Measurements from ENCODE around the gene GRIK2. TPM values are rescaled to one million over a fixed set of nuclear protein-coding genes. Genes with fewer than 3 reads are reported as not detected.
"Not testable (repeated sequence)": the region's sequence is repeated elsewhere in the genome, so short reads cannot be mapped to it uniquely, and the experiment has no call there.

Gene GRIK2
- not detected for total RNA-seq

DNA sequence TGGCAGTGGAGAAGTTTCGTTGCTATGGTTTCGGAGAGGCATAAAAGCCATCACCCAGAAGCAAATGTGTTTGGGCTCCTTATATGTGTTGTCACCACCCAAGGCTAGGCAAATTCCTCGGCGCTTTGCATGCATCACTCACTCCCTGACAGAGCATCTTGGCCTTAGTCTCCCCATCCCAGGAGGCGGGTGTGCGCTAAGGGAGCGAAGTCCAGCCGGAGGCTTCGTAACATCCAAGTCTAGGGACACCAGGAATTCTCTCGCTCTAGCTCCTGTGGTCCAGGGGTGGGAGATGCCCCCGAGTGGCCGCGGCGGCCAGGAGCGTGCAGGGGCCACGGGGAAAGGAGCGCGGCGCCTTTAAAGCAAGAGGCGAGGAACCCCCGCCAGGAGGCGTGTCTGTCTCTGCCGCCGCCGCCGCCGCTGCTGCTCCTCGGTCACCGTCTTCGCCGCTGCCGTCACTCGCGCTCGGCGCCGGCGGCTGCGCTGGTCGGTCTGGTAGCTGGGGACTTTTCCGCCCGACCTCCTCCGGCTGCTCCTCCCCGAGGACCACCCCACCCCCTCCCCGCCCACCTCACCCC is at the start of gene GRIK2:
TSS of gene GRIK2 (plus strand) at position 458 of the 578 bp plus-strand sequence.
- Mint-ChIP-seq H3K4me1 (no peaks in the 10 kb centered on the region), H3K27ac (no peak within 1 kb of the TSS), H3K4me3 (no peak within 1 kb of the TSS), H3K9me3 (peaks cover 4% of the 10 kb centered on the region), H3K36me3 (no peaks in the 10 kb centered on the region), H3K27me3 (peaks cover 53% of the 10 kb centered on the region)
- peak; percentile 22 for DNase-seq

DNA sequence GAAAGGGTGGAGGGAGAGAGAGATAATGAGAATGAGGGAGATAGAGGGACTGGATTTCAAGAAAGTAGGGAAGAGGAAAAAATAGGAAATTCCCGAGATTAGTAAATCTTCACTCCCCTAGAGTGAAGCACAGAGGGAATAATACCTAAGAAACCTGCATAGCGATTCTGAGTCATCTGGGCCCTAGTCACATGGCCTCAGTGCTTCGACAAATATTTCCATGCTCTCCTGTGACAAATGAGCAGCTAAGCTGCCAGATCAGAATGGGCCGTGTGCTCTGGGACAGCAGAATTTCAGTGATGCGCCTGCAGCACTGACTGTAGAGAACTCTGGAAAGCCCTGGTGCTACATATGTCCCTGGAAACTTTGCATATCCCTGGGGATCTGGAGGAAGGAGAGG is 48.6 kb upstream of the GRIK2 start:
- H3K9me3 Mint-ChIP-seq: peaks cover 1% of the 10 kb centered on the region
- H3K36me3 Mint-ChIP-seq: peaks cover 2% of the 10 kb centered on the region
- H3K4me1 Mint-ChIP-seq: no peaks in the 10 kb centered on the region
- H3K27ac Mint-ChIP-seq: no peak overlapping the region
- H3K4me3 Mint-ChIP-seq: no peak overlapping the region
- no peak for DNase-seq
- no peaks in the 10 kb centered on the region for H3K27me3 Mint-ChIP-seq

DNA sequence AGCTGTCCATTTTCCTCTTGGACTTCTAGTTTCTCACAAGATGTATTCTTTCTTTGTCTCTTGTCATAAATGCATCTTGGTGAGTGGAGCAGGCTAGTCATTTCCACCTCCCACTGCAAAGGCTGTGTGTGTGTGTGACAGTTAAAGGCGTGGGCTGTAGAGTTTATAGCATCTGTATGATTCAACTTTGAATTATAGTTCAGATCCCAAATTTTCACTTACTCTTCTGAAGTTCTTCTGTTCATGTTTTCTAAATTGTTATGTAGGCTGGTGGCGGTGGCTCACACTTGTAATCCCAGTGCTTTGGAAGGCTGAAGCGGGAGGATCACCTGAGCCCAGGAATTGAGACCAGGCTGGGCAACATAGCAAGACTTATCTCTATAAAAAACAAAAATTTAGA is 44.7 kb upstream of the GRIK2 start:
- Mint-ChIP-seq H3K36me3 (no peaks in the 10 kb centered on the region), H3K4me3 (no peak overlapping the region), H3K27me3 (no peaks in the 10 kb centered on the region), H3K27ac (no peak overlapping the region), H3K9me3 (no peaks in the 10 kb centered on the region), H3K4me1 (no peaks in the 10 kb centered on the region)
- no peak for DNase-seq

DNA sequence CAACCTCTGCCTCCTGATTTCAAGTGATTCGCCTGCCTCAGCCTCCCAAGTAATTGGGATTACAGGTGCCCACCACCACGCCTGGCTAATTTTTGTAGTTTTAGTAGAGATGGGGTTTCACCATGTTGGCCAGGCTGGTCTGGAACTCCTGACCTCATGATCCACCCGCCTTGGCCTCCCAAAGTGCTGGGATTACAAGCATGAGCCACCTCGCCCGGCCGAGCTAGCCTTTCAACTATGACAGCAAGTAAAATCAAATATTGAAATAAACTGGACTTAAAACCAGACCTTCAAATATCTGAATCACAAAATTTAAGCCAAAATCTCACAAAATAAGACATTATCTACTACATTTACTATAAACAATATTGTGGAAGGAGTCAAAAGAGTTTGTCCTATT is 42.9 kb upstream of the GRIK2 start:
- H3K36me3 Mint-ChIP-seq, H3K27ac Mint-ChIP-seq, H3K9me3 Mint-ChIP-seq, H3K4me3 Mint-ChIP-seq, H3K27me3 Mint-ChIP-seq, H3K4me1 Mint-ChIP-seq, DNase-seq: not testable (repeated sequence)

DNA sequence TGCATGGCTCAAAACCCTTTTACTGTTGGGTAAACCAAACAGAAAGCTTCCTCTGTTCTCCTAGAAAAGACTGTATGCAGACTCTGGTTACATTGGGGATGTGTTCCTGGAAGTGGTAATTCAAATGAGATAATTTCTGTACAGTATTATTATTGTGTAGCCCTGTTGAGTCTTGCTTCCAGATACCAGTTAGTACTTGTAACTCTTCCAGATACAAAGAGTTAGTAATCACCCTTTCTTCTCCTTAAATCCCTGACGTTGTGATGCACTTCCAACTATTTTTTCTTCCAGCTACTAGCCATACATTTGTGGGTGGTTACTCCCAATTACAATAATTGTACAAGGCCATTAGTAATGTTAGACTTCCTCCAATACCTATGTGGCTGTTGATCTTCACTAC is 42.3 kb upstream of the GRIK2 start:
- Mint-ChIP-seq H3K27me3 (no peaks in the 10 kb centered on the region), H3K4me1 (no peaks in the 10 kb centered on the region), H3K36me3 (no peaks in the 10 kb centered on the region), H3K9me3 (no peaks in the 10 kb centered on the region), H3K4me3 (no peak overlapping the region), H3K27ac (no peak overlapping the region)
- DNase-seq: no peak

DNA sequence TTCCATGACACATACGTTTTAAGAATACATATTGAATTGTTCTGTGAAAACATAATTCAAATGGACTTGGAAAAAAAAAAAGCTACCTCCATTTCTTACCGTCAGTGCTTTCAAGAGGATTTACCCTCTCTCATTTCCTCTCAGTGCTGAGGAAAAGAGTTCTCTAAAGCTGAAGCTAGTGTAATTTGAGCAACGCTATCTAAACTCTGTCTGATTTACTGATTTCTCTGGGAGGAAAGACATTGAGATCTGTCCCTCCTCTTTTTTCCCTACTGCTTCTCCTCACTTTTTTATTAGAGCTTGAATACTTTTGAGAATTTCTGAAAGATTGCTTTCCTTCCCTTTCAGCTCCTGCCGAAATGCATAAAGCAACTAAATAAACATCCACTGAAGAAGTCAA is 41.2 kb upstream of the GRIK2 start:
- Mint-ChIP-seq H3K4me1 (no peaks in the 10 kb centered on the region), H3K27ac (no peak overlapping the region), H3K27me3 (no peaks in the 10 kb centered on the region), H3K9me3 (no peaks in the 10 kb centered on the region), H3K36me3 (no peaks in the 10 kb centered on the region), H3K4me3 (no peak overlapping the region)
- DNase-seq: no peak

DNA sequence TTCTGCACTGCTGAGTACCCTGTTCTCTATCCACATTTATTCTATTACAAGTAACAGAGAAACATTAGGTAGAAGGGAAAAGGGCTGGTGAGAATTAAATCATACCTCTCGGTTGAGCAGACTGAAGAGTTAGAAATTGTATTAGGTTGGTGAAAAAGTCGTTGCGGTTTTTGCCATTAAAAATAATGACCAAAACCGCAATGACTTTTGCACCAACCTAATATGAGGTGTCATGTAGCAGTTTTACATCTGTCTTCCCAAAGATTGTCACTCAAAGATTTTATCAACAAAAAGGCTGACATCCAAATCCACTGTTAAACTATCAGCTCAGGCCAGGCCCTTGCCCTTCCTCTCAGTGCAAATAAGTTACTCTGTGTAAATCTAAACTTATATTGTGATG is 28.3 kb upstream of the GRIK2 start:
- no peaks in the 10 kb centered on the region for H3K4me1 Mint-ChIP-seq
- peaks cover under 1% of the 10 kb centered on the region for H3K9me3 Mint-ChIP-seq
- no peak overlapping the region for H3K4me3 Mint-ChIP-seq
- no peaks in the 10 kb centered on the region for H3K36me3 Mint-ChIP-seq
- DNase-seq: no peak
- no peak overlapping the region for H3K27ac Mint-ChIP-seq
- no peaks in the 10 kb centered on the region for H3K27me3 Mint-ChIP-seq

DNA sequence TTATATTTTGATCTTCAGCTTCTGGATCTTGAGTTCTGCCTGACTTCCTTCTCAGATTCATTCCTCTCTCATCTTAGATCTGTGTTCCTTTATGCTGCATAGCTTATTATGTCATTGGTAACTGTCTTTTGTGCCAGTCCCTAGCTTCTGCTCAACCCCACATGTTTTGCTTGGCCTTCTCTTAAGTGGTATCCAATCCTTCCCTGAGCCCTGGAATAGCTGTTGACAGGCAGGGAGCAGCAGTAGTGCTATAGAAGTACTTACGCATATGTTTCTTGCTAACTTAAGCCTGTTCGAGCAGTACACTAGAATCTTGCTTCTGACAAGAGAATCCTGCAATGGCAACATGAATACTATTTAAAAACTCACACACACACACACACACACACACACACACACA is 13.6 kb upstream of the GRIK2 start:
- H3K36me3 Mint-ChIP-seq: no peaks in the 10 kb centered on the region
- no peak overlapping the region for H3K4me3 Mint-ChIP-seq
- no peak overlapping the region for H3K27ac Mint-ChIP-seq
- peaks cover 2% of the 10 kb centered on the region for H3K27me3 Mint-ChIP-seq
- H3K4me1 Mint-ChIP-seq: no peaks in the 10 kb centered on the region
- DNase-seq: no peak
- peaks cover 1% of the 10 kb centered on the region for H3K9me3 Mint-ChIP-seq

DNA sequence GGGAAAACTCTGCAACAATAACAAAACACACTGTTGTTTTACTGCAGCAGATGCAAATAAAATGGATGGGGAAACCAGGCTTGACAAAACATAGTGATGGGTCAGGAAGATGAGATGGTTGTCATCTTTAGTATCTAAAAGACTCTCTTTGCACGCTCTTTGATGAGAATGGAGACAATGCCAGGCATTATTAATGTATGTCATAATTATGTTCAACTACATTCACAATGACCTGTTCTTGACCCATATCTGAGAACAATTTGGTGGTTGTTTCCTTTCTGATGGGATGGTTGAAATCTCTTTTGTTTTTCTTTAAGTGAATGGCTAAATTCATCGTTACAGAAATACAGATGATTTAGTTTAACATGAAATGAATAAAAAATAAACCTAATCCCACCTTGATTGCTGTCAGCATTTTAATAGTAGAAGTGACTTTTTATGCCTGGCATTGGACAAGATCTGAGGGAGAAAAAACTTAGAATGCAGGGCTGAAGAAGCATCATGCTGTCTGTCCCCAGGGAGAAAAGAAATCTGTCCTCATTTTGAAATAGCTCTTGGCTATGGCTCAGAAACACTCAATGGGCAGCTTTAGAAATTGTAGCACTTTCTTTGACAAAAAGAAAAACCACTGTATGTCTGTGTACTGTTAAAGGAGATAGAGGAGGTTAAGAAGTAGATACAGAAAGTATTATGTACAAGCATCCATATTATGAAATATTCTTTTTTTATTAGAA is 12.4 kb upstream of the GRIK2 start:
- DNase-seq: no peak
- Mint-ChIP-seq H3K27ac (no peak overlapping the region), H3K36me3 (no peaks in the 10 kb centered on the region), H3K4me3 (no peak overlapping the region), H3K4me1 (no peaks in the 10 kb centered on the region), H3K9me3 (peaks cover 1% of the 10 kb centered on the region), H3K27me3 (peaks cover 2% of the 10 kb centered on the region)

DNA sequence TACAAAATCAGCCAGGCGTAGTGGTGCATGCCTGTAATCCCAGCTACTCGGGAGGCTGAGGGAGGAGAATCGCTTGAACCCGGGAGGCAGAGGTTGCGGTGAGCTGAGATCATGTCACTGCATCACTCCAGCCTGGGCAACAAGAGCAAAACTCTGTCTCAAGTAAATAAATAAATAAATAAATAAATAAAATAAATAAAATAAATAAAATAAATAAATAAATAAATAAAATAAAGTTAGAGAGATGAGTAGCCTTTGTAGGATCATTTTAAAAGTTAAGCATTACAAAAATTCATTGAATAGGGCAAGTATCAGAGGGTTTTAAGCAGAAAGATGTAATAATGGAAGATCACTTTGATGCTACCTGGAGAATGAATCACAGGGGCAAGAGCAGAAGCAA is 9.8 kb upstream of the GRIK2 start:
- not testable (repeated sequence) for H3K4me1 Mint-ChIP-seq, H3K36me3 Mint-ChIP-seq, H3K27me3 Mint-ChIP-seq, H3K9me3 Mint-ChIP-seq, H3K4me3 Mint-ChIP-seq, H3K27ac Mint-ChIP-seq, DNase-seq

DNA sequence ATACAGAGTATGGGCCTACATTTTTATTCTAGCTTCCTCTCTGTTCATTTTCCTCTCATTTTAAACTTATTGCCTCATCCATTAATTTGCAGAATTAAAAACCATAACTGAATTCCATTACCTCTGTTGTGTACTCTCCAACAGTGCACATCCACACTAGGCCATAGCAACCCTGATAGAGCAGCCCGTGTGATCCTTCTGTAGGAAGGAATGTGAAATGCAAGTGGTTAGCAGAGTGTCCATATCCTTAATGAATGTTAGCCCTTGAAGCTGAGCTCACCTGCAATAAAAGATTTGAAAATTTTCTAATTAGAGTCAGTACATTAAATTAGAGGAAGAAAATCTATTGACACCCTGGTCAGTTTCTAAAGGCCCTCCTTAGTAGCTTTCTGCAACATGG is 6.5 kb upstream of the GRIK2 start:
- H3K4me3 Mint-ChIP-seq: no peak overlapping the region
- peaks cover 14% of the 10 kb centered on the region for H3K27me3 Mint-ChIP-seq
- no peak overlapping the region for H3K27ac Mint-ChIP-seq
- DNase-seq: no peak
- no peaks in the 10 kb centered on the region for H3K36me3 Mint-ChIP-seq
- H3K4me1 Mint-ChIP-seq: no peaks in the 10 kb centered on the region
- H3K9me3 Mint-ChIP-seq: peaks cover 1% of the 10 kb centered on the region

DNA sequence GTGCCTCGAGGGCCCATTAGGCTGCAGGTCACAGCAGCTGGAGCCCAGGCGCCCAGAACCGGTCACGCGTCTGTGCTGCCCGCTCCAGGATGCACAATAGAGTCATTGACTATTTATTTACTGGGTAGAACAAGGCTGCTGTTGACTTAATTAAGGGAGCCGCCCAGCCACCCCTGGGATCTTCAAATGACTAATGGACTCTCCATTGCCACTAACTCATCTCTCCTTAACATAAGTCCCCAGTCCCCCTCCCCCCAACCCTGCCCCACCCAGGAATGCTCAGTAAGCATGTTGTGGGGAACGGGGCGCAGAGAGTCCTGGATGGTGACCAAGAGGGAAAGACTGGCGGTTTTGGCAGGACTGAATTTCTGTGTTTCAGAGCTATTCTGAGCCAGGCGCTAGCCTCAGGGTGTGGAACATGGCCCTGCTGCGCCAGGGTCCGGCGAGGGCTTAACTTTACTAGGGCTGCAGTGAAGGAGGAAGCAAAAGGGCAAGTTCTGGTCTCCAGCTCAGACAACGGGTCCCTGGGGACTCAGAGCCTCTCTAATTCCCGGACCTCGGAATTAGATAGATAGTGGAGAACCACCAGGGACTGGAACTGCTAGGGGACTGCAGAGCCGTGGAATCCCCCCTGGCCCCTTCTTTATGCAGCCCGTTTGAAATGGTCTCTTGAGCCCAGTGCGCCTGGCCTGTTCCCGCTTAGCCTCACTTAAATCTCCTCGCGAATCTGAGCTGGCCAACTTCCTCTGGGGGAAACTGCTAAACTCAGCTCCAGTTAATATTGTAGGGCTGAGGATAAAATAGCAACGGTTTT is 1.5 kb upstream of the GRIK2 start:
- Mint-ChIP-seq H3K27ac (no peak overlapping the region), H3K4me3 (no peak overlapping the region), H3K4me1 (no peaks in the 10 kb centered on the region), H3K9me3 (peaks cover 3% of the 10 kb centered on the region), H3K27me3 (peaks cover 48% of the 10 kb centered on the region), H3K36me3 (no peaks in the 10 kb centered on the region)
- DNase-seq: no peak

DNA sequence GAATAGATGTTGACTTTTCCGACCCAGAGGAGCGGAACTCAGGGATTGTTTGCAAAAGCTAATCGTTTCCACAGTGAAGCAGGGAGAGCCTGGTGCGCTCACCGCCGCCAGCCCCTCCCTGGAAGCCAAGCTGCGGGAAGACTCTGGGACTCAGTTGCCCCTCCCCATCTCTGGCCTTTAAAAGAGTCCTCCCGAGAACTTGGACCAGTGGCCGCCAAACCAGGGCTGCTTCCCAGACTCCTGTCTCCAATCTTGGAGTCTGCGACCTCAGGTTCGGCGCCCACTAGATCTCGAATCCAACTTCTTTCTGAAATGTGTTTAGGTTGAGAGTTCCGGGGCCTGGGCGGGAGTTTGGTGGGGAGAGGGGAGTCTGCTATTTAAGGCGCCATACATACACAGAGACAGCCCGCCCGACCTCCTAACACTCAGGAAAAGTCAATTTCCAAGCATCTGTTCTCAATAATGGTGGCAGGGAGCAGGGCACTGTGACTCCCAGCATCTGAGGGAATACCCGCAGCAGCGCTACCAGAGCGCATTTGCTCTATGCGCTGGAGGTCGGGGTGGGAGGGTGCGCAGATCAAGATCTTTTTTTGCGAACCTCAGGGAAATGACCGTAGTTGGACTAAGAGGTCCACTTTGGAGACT is 800 bp upstream of the GRIK2 start:
- Mint-ChIP-seq H3K27ac (no peak overlapping the region), H3K4me3 (no peak overlapping the region), H3K4me1 (no peaks in the 10 kb centered on the region), H3K36me3 (no peaks in the 10 kb centered on the region), H3K27me3 (peaks cover 50% of the 10 kb centered on the region), H3K9me3 (peaks cover 4% of the 10 kb centered on the region)
- no peak for DNase-seq

DNA sequence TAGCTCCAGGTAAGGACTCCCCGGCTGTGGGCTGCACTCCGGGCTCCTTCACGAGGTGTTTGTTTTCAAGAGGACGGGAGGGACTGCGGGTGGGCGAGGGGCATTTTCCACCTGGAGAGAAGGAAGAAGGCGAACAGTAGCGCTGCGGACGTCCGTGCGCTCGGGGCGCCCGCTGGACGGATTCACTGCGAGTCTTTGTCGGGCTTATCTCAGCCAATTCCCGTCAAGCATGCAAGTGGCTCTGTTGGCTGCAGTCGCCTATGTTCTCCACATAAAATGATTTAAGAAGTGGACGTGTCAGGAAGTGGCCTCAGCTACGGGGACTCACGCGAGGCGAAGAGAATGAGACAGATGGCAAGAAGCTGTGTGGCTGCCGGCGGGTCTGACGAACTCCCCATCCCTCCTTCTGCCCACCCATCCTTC is 332 bp downstream of the GRIK2 start:
- Mint-ChIP-seq H3K27ac (no peak overlapping the region), H3K9me3 (peaks cover 4% of the 10 kb centered on the region), H3K36me3 (no peaks in the 10 kb centered on the region), H3K27me3 (peaks cover 58% of the 10 kb centered on the region), H3K4me1 (no peaks in the 10 kb centered on the region), H3K4me3 (no peak overlapping the region)
- no peak for DNase-seq

DNA sequence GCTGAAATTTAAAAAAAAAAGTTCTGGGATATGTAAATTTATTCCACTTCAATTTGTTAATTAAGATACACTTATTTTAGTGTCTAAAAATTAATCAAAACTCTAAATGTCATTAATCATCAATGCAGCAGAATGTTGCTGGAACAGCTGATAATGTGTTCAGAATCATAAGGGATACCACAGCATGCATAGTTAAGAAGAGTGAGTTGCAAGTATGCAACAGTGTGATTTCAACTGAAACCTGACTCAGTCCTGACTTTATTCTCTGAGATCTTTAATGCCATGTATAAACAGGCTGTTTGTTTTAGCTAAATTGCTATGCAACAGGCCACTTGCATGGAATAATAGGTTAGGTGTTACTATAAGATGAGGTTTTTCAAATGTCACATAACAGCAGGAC is 1.4 kb downstream of the GRIK2 start:
- Mint-ChIP-seq H3K4me1 (no peaks in the 10 kb centered on the region), H3K27ac (no peak overlapping the region), H3K36me3 (no peaks in the 10 kb centered on the region), H3K27me3 (peaks cover 69% of the 10 kb centered on the region), H3K9me3 (peaks cover 6% of the 10 kb centered on the region), H3K4me3 (no peak overlapping the region)
- no peak for DNase-seq

Data from activated naive CD8-positive, alpha-beta T cell treated with anti-CD3 and anti-CD28 coated beads for 36 hours (primary cell).